Testis (tissue), 3 donors: ENCODE results near the gene CHAC2. TPM values are rescaled to one million over a fixed set of nuclear protein-coding genes. Genes with fewer than 3 reads are reported as not detected.

ENCODE experiments used
- DNase-seq: peaks from one replicate; pipeline ENCODE4 v3.0.0-alpha.2; 2019
- H3K27ac ChIP-seq, 2 donors: fragments of 200-600 bp; sonication (generic); one replicate each; pipeline ENCODE4 v1.5.1; 2019
- H3K27me3 ChIP-seq: fragments of 200-600 bp; sonication (generic); one replicate; pipeline ENCODE4 v1.5.1; 2019
- H3K36me3 ChIP-seq: fragments of 200-600 bp; sonication (generic); one replicate; pipeline ENCODE4 v1.5.1; 2017; ENCODE audit warnings: low read depth; ENCODE audit errors: missing control alignments
- H3K4me1 ChIP-seq: fragments of 200-600 bp; sonication (generic); one replicate; pipeline ENCODE4 v1.5.1; 2019
- H3K4me3 ChIP-seq, 2 donors: fragments of 200-600 bp; sonication (generic); one replicate each; pipeline ENCODE4 v1.5.1; 2017 to 2019
- H3K9me3 ChIP-seq: fragments of 200-600 bp; sonication (generic); one replicate; pipeline ENCODE4 v1.5.1; 2017
- POLR2A ChIP-seq: fragments of 450-650 bp; IDR thresholded peaks from one replicate; pipeline ENCODE4 v1.6.1; 2017; ENCODE audit warnings: antibody characterized with exemption, mild to moderate bottlenecking, moderate library complexity
- WGBS, 2 donors: methylation state at CpG; one replicate each; pipeline ENCODE4 v1.1.5; 2018; 5-methylcytosine and 5-hydroxymethylcytosine counted together
- intact Hi-C: fragments of 100-400 bp; cut with DNase I; formaldehyde crosslinking; loops from one replicate; pipeline ENCODE4 v1.15.1; 2023; ENCODE audit warnings: low total_unique reads
- polyA plus RNA-seq: library from polyadenylated mRNA; stranded (reverse); fragments of 350-450 nt; fragmentation: Illumina TruSeq; extraction: RNeasy Lipid Tissue Mini Kit (QIAGEN cat#74804); gene quantifications from one replicate; pipeline ENCODE4 v1.2.3, GENCODE V29; 2014; ENCODE audit warnings: low read depth, low replicate concordance; ENCODE audit not compliant: insufficient read depth
- total RNA-seq, 2 donors: library from RNA; depleted of rRNA; stranded (reverse); fragments of >200 nt; gene quantifications; one replicate each; pipeline ENCODE4 v1.2.3, GENCODE V29; 2016
- TF ChIP-seq, protein P1 (sequence below), 3 experiments: fragments of 450-650 bp in 2 of 3; fragments of 200-600 bp in 1 of 3; sonication (generic) in 1 of 3; IDR thresholded peaks; one replicate each; pipeline ENCODE4 v1.5.1; 2016 to 2019; ENCODE audit warnings: antibody characterized with exemption in 3 of 3, mild to moderate bottlenecking in 2 of 3, moderate library complexity in 1 of 3

The CHAC2 gene
- total and polyA plus RNA-seq, 3 donors from 2014 or later, result 3.4 to 9.1 (median 3.6) TPM

DNA sequence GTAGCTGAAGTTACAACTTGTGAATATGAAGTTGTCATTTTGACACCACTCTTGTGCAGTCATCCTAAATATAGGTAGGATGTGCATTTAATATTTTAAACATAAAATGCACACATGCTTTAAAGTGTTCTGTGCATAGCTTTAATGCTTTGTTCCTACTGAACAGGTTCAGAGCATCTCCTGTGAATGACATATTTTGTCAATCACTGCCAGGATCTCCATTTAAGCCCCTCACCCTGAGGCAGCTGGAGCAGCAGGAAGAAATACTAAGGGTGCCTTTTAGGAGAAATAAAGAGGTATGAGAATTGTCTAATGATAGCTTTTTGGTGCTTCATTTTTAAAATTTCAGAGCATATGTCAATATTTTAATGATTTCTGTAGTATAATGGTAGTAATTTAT lies 33.9 kb downstream of the CHAC2 start:
- no peak for TF ChIP-seq POLR2A
- TF ChIP-seq, protein P1, sequence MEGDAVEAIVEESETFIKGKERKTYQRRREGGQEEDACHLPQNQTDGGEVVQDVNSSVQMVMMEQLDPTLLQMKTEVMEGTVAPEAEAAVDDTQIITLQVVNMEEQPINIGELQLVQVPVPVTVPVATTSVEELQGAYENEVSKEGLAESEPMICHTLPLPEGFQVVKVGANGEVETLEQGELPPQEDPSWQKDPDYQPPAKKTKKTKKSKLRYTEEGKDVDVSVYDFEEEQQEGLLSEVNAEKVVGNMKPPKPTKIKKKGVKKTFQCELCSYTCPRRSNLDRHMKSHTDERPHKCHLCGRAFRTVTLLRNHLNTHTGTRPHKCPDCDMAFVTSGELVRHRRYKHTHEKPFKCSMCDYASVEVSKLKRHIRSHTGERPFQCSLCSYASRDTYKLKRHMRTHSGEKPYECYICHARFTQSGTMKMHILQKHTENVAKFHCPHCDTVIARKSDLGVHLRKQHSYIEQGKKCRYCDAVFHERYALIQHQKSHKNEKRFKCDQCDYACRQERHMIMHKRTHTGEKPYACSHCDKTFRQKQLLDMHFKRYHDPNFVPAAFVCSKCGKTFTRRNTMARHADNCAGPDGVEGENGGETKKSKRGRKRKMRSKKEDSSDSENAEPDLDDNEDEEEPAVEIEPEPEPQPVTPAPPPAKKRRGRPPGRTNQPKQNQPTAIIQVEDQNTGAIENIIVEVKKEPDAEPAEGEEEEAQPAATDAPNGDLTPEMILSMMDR (IDR thresholded peaks at IDR 0.05), result no peak
- Histone ChIP-seq H3K9me3 (no peaks in the 10 kb centered on the region), H3K27me3 (no peaks in the 10 kb centered on the region), H3K4me1 (no peaks in the 10 kb centered on the region), H3K27ac (no peak overlapping the region), H3K36me3 (no peaks in the 10 kb centered on the region), H3K4me3 (no peak overlapping the region)
- DNase-seq, result no peak
- intact Hi-C loops, result no loop called here

DNA sequence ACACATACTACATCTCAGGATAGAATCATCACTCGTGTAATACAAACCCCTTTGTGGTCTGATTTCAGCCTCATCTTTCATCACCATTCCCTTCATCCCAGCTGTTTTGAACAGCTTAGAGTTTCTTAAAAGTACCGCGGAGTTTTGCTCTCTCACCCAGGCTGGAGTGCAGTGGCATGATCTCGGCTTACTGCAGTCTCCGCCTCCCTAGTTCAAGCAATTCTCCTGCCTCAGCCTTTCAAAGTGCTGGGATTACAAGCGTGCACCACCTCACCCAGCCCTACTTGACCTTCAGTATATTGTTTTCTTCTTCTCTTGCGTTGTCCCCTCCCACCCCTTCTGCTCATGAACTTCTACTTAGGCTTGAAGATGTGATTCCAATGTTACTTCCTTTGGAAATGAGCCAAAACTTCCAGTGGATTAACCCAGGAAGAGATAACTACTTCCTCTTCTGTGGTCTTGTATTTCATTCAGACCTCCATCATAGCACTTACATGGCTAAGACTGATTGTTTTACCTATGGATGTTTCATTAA lies 35.1 kb downstream of the CHAC2 start:
- TF ChIP-seq, protein P1 (IDR thresholded peaks at IDR 0.05), result no peak
- TF ChIP-seq POLR2A, result no peak
- no peaks in the 10 kb centered on the region for H3K4me1 ChIP-seq
- H3K9me3 ChIP-seq, result no peaks in the 10 kb centered on the region

DNA sequence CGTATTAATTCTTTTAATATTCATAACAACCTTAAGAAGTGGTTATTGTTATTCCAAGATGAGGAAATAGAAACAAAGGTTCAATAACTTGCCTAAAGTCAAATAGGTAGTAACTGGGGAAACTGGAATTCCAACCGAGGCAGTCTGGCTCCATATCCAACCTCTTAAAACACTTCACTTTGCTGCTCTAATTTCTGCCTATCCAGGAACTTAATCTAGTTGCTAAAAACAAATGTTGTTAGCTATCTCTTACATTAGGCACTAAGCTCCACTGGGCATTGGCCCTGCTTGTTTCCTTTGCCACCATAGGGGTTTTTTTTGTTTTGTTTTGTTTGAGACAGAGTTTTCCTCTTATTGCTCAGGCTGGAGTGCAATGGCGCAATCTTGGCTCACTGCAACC lies 44.0 kb downstream of the CHAC2 start:
- intact Hi-C loops, result no loop called here
- H3K4me3 ChIP-seq, result no peak overlapping the region
- 93 to 97% methylated on average over 3 of the region's 3 CpGs for WGBS, 2 donors
- TF ChIP-seq POLR2A, result no peak
- TF ChIP-seq, protein P1 (IDR thresholded peaks at IDR 0.05), result no peak
- no peak for DNase-seq
- no peak overlapping the region for H3K27ac ChIP-seq
- no peaks in the 10 kb centered on the region for H3K36me3 ChIP-seq
- H3K9me3 ChIP-seq, result no peaks in the 10 kb centered on the region
- H3K4me1 ChIP-seq, result no peaks in the 10 kb centered on the region
- H3K27me3 ChIP-seq, result no peaks in the 10 kb centered on the region

More for the DNA sequence above, 35.1 kb downstream of the CHAC2 start:
- 67 to 73% methylated on average over 7 of the region's 7 CpGs for WGBS, 2 donors
- Histone ChIP-seq H3K36me3 (no peaks in the 10 kb centered on the region), H3K27ac (no peak overlapping the region), H3K4me3 (no peak overlapping the region), H3K27me3 (no peaks in the 10 kb centered on the region)
- DNase-seq, result no peak
- intact Hi-C loops, result no loop called here

DNA sequence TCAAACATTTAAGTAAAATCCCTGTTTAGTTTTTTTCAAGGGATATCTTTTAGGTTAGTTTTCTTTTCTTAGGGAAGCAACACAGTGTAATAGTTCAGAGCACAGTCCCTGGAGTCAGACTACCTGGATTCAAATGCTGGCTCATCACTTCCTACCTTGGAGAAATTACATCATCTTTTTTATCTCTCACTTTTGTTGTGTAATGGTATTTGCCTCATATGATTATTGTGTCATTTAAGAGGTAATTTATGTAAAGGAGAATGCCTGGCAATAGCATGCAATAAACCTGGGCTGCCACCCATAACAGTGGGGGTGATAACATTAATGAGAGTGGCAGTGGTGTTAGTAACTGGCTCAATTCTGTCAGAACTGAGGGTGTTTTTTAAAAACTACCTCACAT lies 45.5 kb downstream of the CHAC2 start:
- TF ChIP-seq POLR2A, result no peak
- TF ChIP-seq, protein P1 (IDR thresholded peaks at IDR 0.05), result no peak
- H3K9me3 ChIP-seq, result no peaks in the 10 kb centered on the region
- no peak overlapping the region for H3K4me3 ChIP-seq
- intact Hi-C loops, result no loop called here
- H3K27me3 ChIP-seq, result no peaks in the 10 kb centered on the region
- H3K27ac ChIP-seq, result no peak overlapping the region
- no peaks in the 10 kb centered on the region for H3K4me1 ChIP-seq
- DNase-seq, result no peak
- no peaks in the 10 kb centered on the region for H3K36me3 ChIP-seq

DNA sequence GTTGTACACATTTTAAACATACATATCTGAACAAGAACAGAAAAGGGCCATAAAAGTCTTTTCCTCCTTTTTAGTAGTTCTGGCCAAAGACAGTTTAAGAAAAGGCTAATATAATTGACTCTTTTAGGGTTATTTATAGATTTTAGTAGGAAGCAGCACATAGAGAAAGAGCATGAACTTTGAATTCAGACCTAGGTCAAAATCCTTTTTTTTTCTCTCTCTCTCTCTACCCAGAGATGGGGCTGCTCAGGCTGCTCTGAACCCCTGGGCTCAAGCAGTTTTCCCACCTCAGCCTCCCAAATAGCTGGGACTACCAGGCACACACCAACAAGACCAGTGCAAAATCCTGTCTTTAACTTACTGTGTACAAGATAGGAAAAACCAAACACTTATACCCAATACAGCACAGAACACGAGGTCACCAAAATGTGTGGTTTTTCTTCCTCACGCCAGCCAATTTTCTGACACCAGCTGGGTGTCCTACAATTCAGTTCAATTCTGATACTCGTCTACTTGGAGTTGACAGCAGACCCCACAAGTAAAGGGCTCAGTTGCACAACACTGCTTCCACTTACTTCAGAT lies 51.3 kb downstream of the CHAC2 start:
- DNase-seq, result no peak
- TF ChIP-seq POLR2A, result no peak
- TF ChIP-seq, protein P1 (IDR thresholded peaks at IDR 0.05), result no peak
- no peaks in the 10 kb centered on the region for H3K27me3 ChIP-seq
- no peaks in the 10 kb centered on the region for H3K4me1 ChIP-seq
- no peak overlapping the region for H3K4me3 ChIP-seq
- H3K36me3 ChIP-seq, result no peaks in the 10 kb centered on the region
- no peaks in the 10 kb centered on the region for H3K9me3 ChIP-seq
- intact Hi-C loops, result no loop called here
- 82 to 100% methylated on average over 3 of the region's 3 CpGs for WGBS, 2 donors
- no peak overlapping the region for H3K27ac ChIP-seq
